PC-3 (cell line): ENCODE results near the gene USP21. TPM values are rescaled to one million over a fixed set of nuclear protein-coding genes. Genes with fewer than 3 reads are reported as not detected.

Experiments used
- ATAC-seq: fragments of 200-7000 bp; cut with Tn5 transposase; 2 replicates; pipeline ENCODE4 v1.9.1; 2020; ENCODE audit warnings: mild to moderate bottlenecking, moderate library complexity
- BruUV-seq: library from RNA; stranded (reverse); fragments of 400-500 nt; replicated peaks from 2 replicates; lab custom pipeline; 2021; lab: Mats Ljungman, UMichigan
- CTCF ChIA-PET: fragments of 300-600 bp; sonication (Branson Sonifier 250); formaldehyde crosslinking; loops from one replicate; lab custom pipeline; 2022; ENCODE audit warnings: antibody characterized with exemption; lab: Charles Lee
- POLR2A ChIA-PET: fragments of 300-600 bp; sonication (Branson Sonifier 250); formaldehyde crosslinking; loops from one replicate; lab custom pipeline; 2022; ENCODE audit warnings: antibody characterized with exemption; ENCODE audit not compliant: unreplicated experiment; lab: Charles Lee
- DNase-seq: peaks from one replicate; pipeline ENCODE4 v3.0.0-alpha.2; 2015
- H2AFZ ChIP-seq: fragments of 300-600 bp; sonication (generic); 2 replicates; pipeline ENCODE4 v1.6.0; 2016; ENCODE audit warnings: antibody characterized with exemption, low read length
- H3F3A ChIP-seq: fragments of 300-600 bp; sonication (generic); one replicate; pipeline ENCODE4 v1.6.0; 2017; ENCODE audit warnings: antibody characterized with exemption, low read length, control low read depth, mild to moderate bottlenecking; ENCODE audit not compliant: unreplicated experiment
- H3K27ac ChIP-seq: fragments of 300-600 bp; sonication (generic); 2 replicates; pipeline ENCODE4 v1.5.1; 2016; ENCODE audit warnings: mild to moderate bottlenecking, low read length
- H3K27me3 ChIP-seq: fragments of 300-600 bp; sonication (generic); 2 replicates; pipeline ENCODE4 v1.6.1; 2016; ENCODE audit warnings: low read length, mixed read lengths
- H3K36me3 ChIP-seq: fragments of 300-600 bp; sonication (generic); 2 replicates; pipeline ENCODE4 v1.6.1; 2016; ENCODE audit warnings: low read depth, mixed run types, low read length, mixed read lengths
- H3K4me1 ChIP-seq: fragments of 300-600 bp; sonication (generic); 2 replicates; pipeline ENCODE4 v1.5.1; 2016; ENCODE audit warnings: low read length; ENCODE audit not compliant: insufficient read depth
- H3K4me2 ChIP-seq: fragments of 300-600 bp; sonication (generic); 2 replicates; pipeline ENCODE4 v1.6.0; 2016; ENCODE audit warnings: low read length
- H3K4me3 ChIP-seq: fragments of 300-600 bp; sonication (generic); 2 replicates; pipeline ENCODE4 v1.5.1; 2016; ENCODE audit warnings: mild to moderate bottlenecking, low read length, mixed read lengths
- H3K79me2 ChIP-seq: fragments of 300-600 bp; sonication (generic); 2 replicates; pipeline ENCODE4 v1.6.1; 2017; ENCODE audit warnings: low read length, mixed read lengths
- H3K9ac ChIP-seq: fragments of 300-600 bp; sonication (generic); 2 replicates; pipeline ENCODE4 v1.6.0; 2016; ENCODE audit warnings: mild to moderate bottlenecking, low read length
- H3K9me2 ChIP-seq: fragments of 300-600 bp; sonication (generic); replicated peaks from 2 replicates; pipeline ENCODE4 v1.6.1; 2016; ENCODE audit warnings: mixed run types, low read length, mixed read lengths
- H3K9me3 ChIP-seq: fragments of 300-600 bp; sonication (generic); 2 replicates; pipeline ENCODE4 v1.6.1; 2016; ENCODE audit warnings: low read length, mixed read lengths
- H4K20me1 ChIP-seq: fragments of 300-600 bp; sonication (generic); 2 replicates; pipeline ENCODE4 v1.6.1; 2016; ENCODE audit warnings: low read length, mixed read lengths
- CTCF ChIP-seq: fragments of 300-600 bp; sonication (generic); conservative IDR thresholded peaks from 2 replicates; pipeline ENCODE4 v1.5.1; 2017; ENCODE audit warnings: antibody characterized with exemption, low read depth, mild to moderate bottlenecking, low read length
- EZH2 ChIP-seq: fragments of 300-600 bp; sonication (generic); IDR thresholded peaks from one replicate; pipeline ENCODE4 v1.6.1; 2017; ENCODE audit warnings: antibody characterized with exemption, mild to moderate bottlenecking, low read length; ENCODE audit not compliant: unreplicated experiment
- EZH2phosphoT487 ChIP-seq: fragments of 300-600 bp; sonication (generic); IDR thresholded peaks from 2 replicates; pipeline ENCODE4 v1.6.1; 2018; ENCODE audit warnings: mild to moderate bottlenecking, antibody characterized with exemption, low read length, borderline replicate concordance
- intact Hi-C: fragments of 100-400 bp; cut with micrococcal nuclease; formaldehyde crosslinking; loops from 2 replicates; pipeline ENCODE4 v1.9.0; 2023
- total RNA-seq: library from RNA; depleted of rRNA; stranded (reverse); fragments of >200 nt; gene quantifications from 2 replicates; pipeline ENCODE4 v1.2.3, GENCODE V29; 2014

Gene USP21
- total RNA-seq, 1 experiment from 2014 or later, result 20.6 TPM

GRCh38 chr1:161139766-161140165 lies 19.5 kb upstream of the USP21 start:
- no TSS peak for BruUV-seq
- Histone ChIP-seq H3K27me3 (no peaks in the 10 kb centered on the region), H3K36me3 (no peaks in the 10 kb centered on the region), H3K4me1 (no peaks in the 10 kb centered on the region), H3F3A (no peaks in the 10 kb centered on the region), H3K9me3 (no peaks in the 10 kb centered on the region), H3K27ac (no peak overlapping the region), H3K4me2 (no peak overlapping the region), H3K9me2 (no peaks in the 10 kb centered on the region), H4K20me1 (no peaks in the 10 kb centered on the region), H3K9ac (no peak overlapping the region), H2AFZ (no peak overlapping the region), H3K79me2 (peaks cover 10% of the 10 kb centered on the region), H3K4me3 (no peak overlapping the region)
- POLR2A ChIA-PET, result no interaction called here
- intact Hi-C loops, result loop anchor here (1.0 kb wide), 4 partner anchors 41 to 146 kb away; partner anchors contain the start of gene KLHDC9
- ATAC-seq, result peak; percentile 78
- TF ChIP-seq CTCF (peak; percentile 74), EZH2 (no peak), EZH2phosphoT487 (no peak)
- DNase-seq, result peak; percentile 77
- CTCF ChIA-PET, result interaction anchor here (0.8 kb wide), 1 partner anchor 150 kb away, joined by 5 read pairs; no protein-coding TSS in a partner anchor

DNA sequence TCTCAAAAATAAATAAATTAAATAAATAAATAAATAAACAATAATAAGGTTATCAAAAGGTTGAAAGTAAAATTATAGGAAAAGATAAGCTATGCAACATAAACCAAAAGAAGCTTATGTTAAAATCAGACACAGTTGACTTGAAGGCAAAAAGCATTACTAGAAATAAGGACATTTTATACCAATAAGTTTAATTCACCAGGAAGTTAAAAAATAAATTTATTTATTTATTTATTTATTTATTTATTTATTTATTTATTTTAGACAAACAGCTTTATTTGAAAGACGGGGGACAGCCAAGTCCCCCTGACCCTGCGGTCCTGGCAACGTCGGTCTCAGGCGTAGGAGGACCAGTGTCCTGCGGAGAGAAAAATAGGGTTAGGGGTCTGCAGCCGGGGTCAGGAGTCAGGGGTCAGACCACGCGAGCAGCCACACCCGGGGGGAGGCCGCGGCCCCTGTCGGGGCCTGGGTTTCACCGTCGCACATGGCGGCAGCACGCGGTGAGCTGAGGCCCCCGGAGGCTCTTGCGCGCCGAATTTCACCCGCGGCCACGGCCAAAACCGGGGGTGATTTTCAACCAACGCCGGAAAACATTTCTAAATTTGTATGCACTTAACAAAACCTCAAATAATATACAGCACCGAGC lies 18.4 kb upstream of the USP21 start:
- POLR2A ChIA-PET, result interaction anchor here (0.5 kb wide), 1 partner anchor 48 kb away, joined by 3 read pairs; no protein-coding TSS in a partner anchor
- TF ChIP-seq CTCF (no peak), EZH2 (no peak), EZH2phosphoT487 (no peak)
- intact Hi-C loops, result loop anchor here (1.0 kb wide), 2 partner anchors 144 to 148 kb away; no protein-coding TSS in a partner anchor

GRCh38 chr1:161145832-161146231 lies 13.5 kb upstream of the USP21 start:
- CTCF ChIA-PET, result no interaction called here
- no peaks in the 10 kb centered on the region for H3K79me2 ChIP-seq
- H2AFZ ChIP-seq, result no peak overlapping the region
- H3F3A ChIP-seq, result no peaks in the 10 kb centered on the region
- no peaks in the 10 kb centered on the region for H4K20me1 ChIP-seq
- ATAC-seq (no peak), DNase-seq (no peak)
- TF ChIP-seq EZH2 (no peak), CTCF (no peak), EZH2phosphoT487 (no peak)
- no TSS peak for BruUV-seq
- H3K27ac ChIP-seq, result no peak overlapping the region
- no peaks in the 10 kb centered on the region for H3K27me3 ChIP-seq
- H3K9me3 ChIP-seq, result no peaks in the 10 kb centered on the region
- H3K4me3 ChIP-seq, result no peak overlapping the region
- no peak overlapping the region for H3K4me2 ChIP-seq
- no peaks in the 10 kb centered on the region for H3K9me2 ChIP-seq
- intact Hi-C loops, result no loop called here
- no peaks in the 10 kb centered on the region for H3K4me1 ChIP-seq
- POLR2A ChIA-PET, result no interaction called here
- H3K9ac ChIP-seq, result no peak overlapping the region
- no peaks in the 10 kb centered on the region for H3K36me3 ChIP-seq

More for the DNA sequence above, 18.4 kb upstream of the USP21 start:
- Histone ChIP-seq H3K9ac (no peak overlapping the region), H3K9me3 (no peaks in the 10 kb centered on the region), H3K79me2 (0 out of 2 replicates have a peak, but pooled peaks cover 3% of the 10 kb centered on the region), H3K4me3 (no peak overlapping the region), H3K9me2 (no peaks in the 10 kb centered on the region), H3K4me1 (no peaks in the 10 kb centered on the region), H3K4me2 (no peak overlapping the region), H3K36me3 (no peaks in the 10 kb centered on the region), H2AFZ (no peak overlapping the region), H4K20me1 (no peaks in the 10 kb centered on the region), H3K27me3 (no peaks in the 10 kb centered on the region), H3K27ac (no peak overlapping the region), H3F3A (no peaks in the 10 kb centered on the region)
- BruUV-seq, result no TSS peak
- DNase-seq (no peak), ATAC-seq (no peak)
- CTCF ChIA-PET, result interaction anchor here (1.0 kb wide), 1 partner anchor 13 kb away, joined by 3 read pairs; the partner anchor contains the start of gene UFC1
